ENCODE data around the gene WDR74.
"Not testable (repeated sequence)": the region's sequence is repeated elsewhere in the genome, so short reads cannot be mapped to it uniquely, and the experiment has no call there.

DNA sequence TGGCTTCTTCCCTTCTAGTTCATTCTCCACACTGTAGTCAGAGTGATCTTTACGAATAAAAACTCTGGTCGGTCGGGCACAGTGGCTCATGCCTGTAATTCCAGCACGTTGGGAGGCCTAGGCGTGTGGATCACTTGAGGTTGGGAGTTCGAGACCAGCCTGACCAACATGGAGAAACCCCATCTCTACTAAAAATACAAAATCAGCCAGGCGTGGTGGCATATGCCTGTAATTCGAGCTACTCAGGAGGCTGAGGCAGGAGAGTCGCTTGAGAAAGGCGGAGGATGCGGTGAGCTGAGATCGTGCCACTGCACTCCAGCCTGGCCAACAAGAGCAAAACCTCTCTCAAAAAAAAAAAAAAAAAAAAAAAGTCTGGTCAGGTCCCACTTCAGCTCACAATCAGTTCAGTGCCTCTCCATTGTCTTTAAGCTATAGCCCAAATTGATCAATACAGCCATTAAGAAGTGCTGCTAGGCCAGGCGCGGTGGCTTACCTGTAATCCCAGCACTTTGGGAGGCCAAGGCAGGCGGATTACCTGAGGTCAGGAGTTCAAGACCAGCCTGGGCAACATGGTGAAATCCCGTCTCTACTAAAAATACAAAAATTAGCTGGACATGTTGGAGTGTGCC lies 22.3 kb upstream of the WDR74 start:
- TF ChIP-seq, protein P1, sequence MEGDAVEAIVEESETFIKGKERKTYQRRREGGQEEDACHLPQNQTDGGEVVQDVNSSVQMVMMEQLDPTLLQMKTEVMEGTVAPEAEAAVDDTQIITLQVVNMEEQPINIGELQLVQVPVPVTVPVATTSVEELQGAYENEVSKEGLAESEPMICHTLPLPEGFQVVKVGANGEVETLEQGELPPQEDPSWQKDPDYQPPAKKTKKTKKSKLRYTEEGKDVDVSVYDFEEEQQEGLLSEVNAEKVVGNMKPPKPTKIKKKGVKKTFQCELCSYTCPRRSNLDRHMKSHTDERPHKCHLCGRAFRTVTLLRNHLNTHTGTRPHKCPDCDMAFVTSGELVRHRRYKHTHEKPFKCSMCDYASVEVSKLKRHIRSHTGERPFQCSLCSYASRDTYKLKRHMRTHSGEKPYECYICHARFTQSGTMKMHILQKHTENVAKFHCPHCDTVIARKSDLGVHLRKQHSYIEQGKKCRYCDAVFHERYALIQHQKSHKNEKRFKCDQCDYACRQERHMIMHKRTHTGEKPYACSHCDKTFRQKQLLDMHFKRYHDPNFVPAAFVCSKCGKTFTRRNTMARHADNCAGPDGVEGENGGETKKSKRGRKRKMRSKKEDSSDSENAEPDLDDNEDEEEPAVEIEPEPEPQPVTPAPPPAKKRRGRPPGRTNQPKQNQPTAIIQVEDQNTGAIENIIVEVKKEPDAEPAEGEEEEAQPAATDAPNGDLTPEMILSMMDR (conservative IDR thresholded peaks at IDR 0.05; ENCODE audit: low read depth, low read length): not testable (repeated sequence)
- not testable (repeated sequence) for TF ChIP-seq EZH2 (IDR thresholded peaks at IDR 0.05; ENCODE audit: borderline replicate concordance, low read depth, low read length, poor library complexity, severe bottlenecking)
